GM12878 (cell line): Measurements from ENCODE around the gene BMPR2. TPM values are rescaled to one million over a fixed set of nuclear protein-coding genes. Genes with fewer than 3 reads are reported as not detected.
"Not testable (repeated sequence)": the region's sequence is repeated elsewhere in the genome, so short reads cannot be mapped to it uniquely, and the experiment has no call there.

Experiments
- ATAC-seq: fragments of 200-7000 bp; cut with Tn5 transposase; 3 replicates; pipeline ENCODE4 v1.9.1; 2020; ENCODE audit warnings: mild to moderate bottlenecking, moderate library complexity
- BruUV-seq: library from RNA; stranded (reverse); fragments of 400-500 nt; replicated peaks from 2 replicates; lab custom pipeline; 2021; lab: Mats Ljungman, UMichigan
- CTCF ChIA-PET: fragments of 300-600 bp; sonication (Branson Sonifier 250); formaldehyde crosslinking; extraction: SDS; loops from one replicate; lab custom pipeline; 2021; ENCODE audit warnings: inconsistent platforms; lab: Yijun Ruan, JAX
- POLR2A ChIA-PET: fragments of 350-600 bp; formaldehyde crosslinking; extraction: SDS; loops from one replicate; lab custom pipeline; 2021; ENCODE audit warnings: inconsistent platforms; lab: Charles Lee
- RAD21 ChIA-PET: fragments of 300-600 bp; sonication (Branson Sonifier 250); formaldehyde crosslinking; loops from one replicate; lab custom pipeline; 2023; ENCODE audit warnings: antibody characterized with exemption; ENCODE audit not compliant: unreplicated experiment; lab: Charles Lee
- SMC1A ChIA-PET: fragments of 300-600 bp; sonication (Branson Sonifier 250); formaldehyde crosslinking; loops from one replicate; lab custom pipeline; 2023; ENCODE audit not compliant: unreplicated experiment, uncharacterized antibody; lab: Charles Lee
- DNase-seq: peaks from one replicate; pipeline ENCODE4 v3.0.0-alpha.2; 2011; ENCODE audit warnings: low read depth, low spot score
- FAIRE-seq: peaks from 3 replicates; lab custom pipeline; 2011; peaks lifted over from hg19 to GRCh38; lab: Jason Lieb, UNC
- H2AFZ ChIP-seq: 2 replicates; pipeline ENCODE4 v1.6.0; 2011; ENCODE audit warnings: low read depth, low read length, control low read depth; ENCODE audit not compliant: control insufficient read depth
- H3K27ac ChIP-seq: 2 replicates; pipeline ENCODE4 v1.5.1; 2011; ENCODE audit warnings: control low read depth; ENCODE audit not compliant: control insufficient read depth, insufficient read depth
- H3K27me3 ChIP-seq, 2 experiments: replicated peaks in 1 of 2; 2 replicates each; pipeline versions ENCODE4 v1.6.0 to v1.6.1; 2011; ENCODE audit warnings: low read length in 1 of 2; ENCODE audit not compliant: control insufficient read depth in 2 of 2, insufficient read depth in 2 of 2
- H3K36me3 ChIP-seq, 2 experiments: 2 replicates each; pipeline ENCODE4 v1.5.1; 2011; ENCODE audit warnings: low read length in 1 of 2; ENCODE audit not compliant: control insufficient read depth in 2 of 2, insufficient read depth in 2 of 2
- H3K4me1 ChIP-seq: 2 replicates; pipeline ENCODE4 v1.6.1; 2011; ENCODE audit warnings: mild to moderate bottlenecking, low read length, moderate library complexity, mixed read lengths; ENCODE audit not compliant: control insufficient read depth, insufficient read depth
- H3K4me2 ChIP-seq: 2 replicates; pipeline ENCODE4 v1.6.0; 2011; ENCODE audit warnings: control low read depth; ENCODE audit not compliant: control insufficient read depth, insufficient read depth
- H3K4me3 ChIP-seq: fragments of 200-600 bp; sonication (generic); 2 replicates; pipeline ENCODE4 v1.5.1; 2016
- H3K79me2 ChIP-seq: 2 replicates; pipeline ENCODE4 v1.6.0; 2011; ENCODE audit warnings: low read length; ENCODE audit not compliant: control insufficient read depth, insufficient read depth
- H3K9ac ChIP-seq: 2 replicates; pipeline ENCODE4 v1.8.0; 2011; ENCODE audit warnings: low read length, control low read depth, mixed read lengths; ENCODE audit not compliant: control insufficient read depth, insufficient read depth
- H3K9me3 ChIP-seq: replicated peaks from 3 replicates; pipeline ENCODE4 v1.5.1; 2011; ENCODE audit warnings: mild to moderate bottlenecking, low read length; ENCODE audit not compliant: control insufficient read depth, insufficient read depth
- H4K20me1 ChIP-seq: 2 replicates; pipeline ENCODE4 v1.6.0; 2011; ENCODE audit not compliant: control insufficient read depth, insufficient read depth
- BHLHE40 ChIP-seq, 2 experiments: fragments of 450-650 bp in 1 of 2; IDR thresholded peaks; 2 replicates each; pipeline ENCODE4 v1.6.1; 2011 to 2017; ENCODE audit warnings: low read depth in 2 of 2, borderline replicate concordance in 1 of 2, improper control_type of control experiment in 1 of 2, low read length in 1 of 2, mild to moderate bottlenecking in 1 of 2
- CREM ChIP-seq: IDR thresholded peaks from 2 replicates; pipeline ENCODE4 v1.6.1; 2014; ENCODE audit warnings: antibody characterized with exemption, low read depth
- ELK1 ChIP-seq: IDR thresholded peaks from 2 replicates; pipeline ENCODE4 v1.6.1; 2012; ENCODE audit warnings: low read depth, low read length, improper control_type of control experiment
- ETV6 ChIP-seq, 2 experiments: fragments of 450-650 bp in 1 of 2; IDR thresholded peaks in 1 of 2; conservative IDR thresholded peaks in 1 of 2; 2 replicates each; pipeline ENCODE4 v1.6.1; 2014; ENCODE audit warnings: antibody characterized with exemption in 1 of 2, borderline replicate concordance in 1 of 2, low read depth in 1 of 2, mild to moderate bottlenecking in 1 of 2, moderate library complexity in 1 of 2
- JUNB ChIP-seq: IDR thresholded peaks from 2 replicates; pipeline ENCODE4 v1.6.1; 2016; ENCODE audit warnings: antibody characterized with exemption, mild to moderate bottlenecking
- MTA2 ChIP-seq: fragments of 450-650 bp; IDR thresholded peaks from 2 replicates; pipeline ENCODE4 v1.6.1; 2016; ENCODE audit warnings: low read depth, mild to moderate bottlenecking, moderate library complexity
- PBX3 ChIP-seq: IDR thresholded peaks from 2 replicates; pipeline ENCODE4 v1.6.1; 2011; ENCODE audit warnings: mild to moderate bottlenecking, low read depth, low read length, moderate library complexity; ENCODE audit not compliant: insufficient replicate concordance
- PKNOX1 ChIP-seq: fragments of 450-650 bp; IDR thresholded peaks from 2 replicates; pipeline ENCODE4 v1.6.1; 2016; ENCODE audit warnings: mild to moderate bottlenecking
- RBBP5 ChIP-seq: fragments of 200-600 bp; sonication (generic); conservative IDR thresholded peaks from 2 replicates; pipeline ENCODE4 v1.6.1; 2016
- RCOR1 ChIP-seq: conservative IDR thresholded peaks from 2 replicates; pipeline ENCODE4 v1.6.1; 2012; ENCODE audit warnings: low read depth, low read length, improper control_type of control experiment
- SUZ12 ChIP-seq: fragments of 200-600 bp; sonication (generic); IDR thresholded peaks from one replicate; pipeline ENCODE4 v1.6.1; 2018; ENCODE audit warnings: antibody characterized with exemption, mild to moderate bottlenecking; ENCODE audit not compliant: unreplicated experiment
- TCF12 ChIP-seq: IDR thresholded peaks from 2 replicates; pipeline ENCODE4 v1.6.1; 2011; ENCODE audit warnings: low read depth, mild to moderate bottlenecking, low read length
- ZZZ3 ChIP-seq: IDR thresholded peaks from 2 replicates; pipeline ENCODE4 v1.6.1; 2011; ENCODE audit warnings: low read depth; ENCODE audit not compliant: control insufficient read depth, insufficient read length
- WGBS: methylation state at CpG from one replicate; pipeline ENCODE4 v1.1.6; 2016; ENCODE audit warnings: low lambda C conversion rate; ENCODE audit not compliant: insufficient replicate concordance, insufficient coverage; ENCODE audit errors: missing lambda C conversion rate; 5-methylcytosine and 5-hydroxymethylcytosine counted together
- in situ Hi-C: fragments of 300-500 bp; cut with MboI; formaldehyde crosslinking; loops from 9 replicates; pipeline ENCODE4 v1.14.3; 2018; ENCODE audit warnings: mixed read lengths
- intact Hi-C: fragments of 100-400 bp; cut with micrococcal nuclease; formaldehyde crosslinking; loops from one replicate; pipeline ENCODE4 v1.14.2; 2022; ENCODE audit not compliant: unreplicated experiment
- polyA plus RNA-seq, 11 experiments: library from polyadenylated mRNA; depleted of rRNA in 4 of 11; unstranded in 6 of 11; stranded (reverse) in 5 of 11; fragments of >200 nt; fragmentation: Nextera tagmentation in 4 of 11; fragmentation: Illumina TruSeq in 1 of 11; extraction: Ambion mirVana in 4 of 11; extraction: Trizol in 1 of 11; gene quantifications; 1 replicate in 1 of 11; 2 replicates in 10 of 11; pipeline versions ENCODE4 v1.2.1 to v1.2.3, GENCODE V29; 2011 to 2016; ENCODE audit warnings: inconsistent platforms in 2 of 11, missing spikeins in 2 of 11, low read depth in 1 of 11
- total RNA-seq, 4 experiments: library from RNA; depleted of rRNA in 3 of 4; stranded (reverse); fragments of >200 nt in 3 of 4; fragmentation: Illumina TruSeq in 1 of 4; extraction: Trizol in 1 of 4; gene quantifications; 2 replicates each; pipeline versions ENCODE4 v1.2.1 to v1.2.3, GENCODE V29; 2013 to 2021

Gene BMPR2
- total and polyA plus RNA-seq, 10 of the 15 experiments (the other 5 are each of a cell fraction or from before 2014, with no cell fraction given): 2.4 to 33.0 (median 7.1) TPM

GRCh38 chr2:202546499-202547141, 170.5 kb downstream of the BMPR2 start:
- CTCF ChIA-PET, H3K4me1 ChIP-seq, H2AFZ ChIP-seq, H3K4me3 ChIP-seq, H4K20me1 ChIP-seq, H3K27ac ChIP-seq, H3K9me3 ChIP-seq, H3K4me2 ChIP-seq, DNase-seq, POLR2A ChIA-PET, H3K36me3 ChIP-seq, H3K9ac ChIP-seq, H3K79me2 ChIP-seq, in situ Hi-C loops, H3K27me3 ChIP-seq, BruUV-seq, RAD21 ChIA-PET, ATAC-seq, FAIRE-seq, intact Hi-C loops: not testable (repeated sequence)
- 0 out of 2 replicates have a peak, but pooled peaks have one; percentile 9 for TF ChIP-seq PKNOX1
- peak in 1 of 2 experiments; percentile 38; a peak in 1 of 4 replicates for TF ChIP-seq BHLHE40 (IDR thresholded peaks at IDR 0.05; ENCODE audit: borderline replicate concordance in 1 of 2, low read depth in 2 of 2, low read length in 1 of 2)
- WGBS: 79% methylated on average over 13 of the region's 13 CpGs
- SMC1A ChIA-PET: interaction anchor here (1.0 kb wide), 1 partner anchor 20 kb away, joined by 3 read pairs; no protein-coding TSS in a partner anchor

- ATAC-seq: no peak
- SMC1A ChIA-PET: no interaction called here
Observed at GRCh38 chr2:202548240-202548639, 172.1 kb downstream of the BMPR2 start.

More at GRCh38 chr2:202548240-202548639, 172.1 kb downstream of the BMPR2 start:
- no peak overlapping the region for H3K4me3 ChIP-seq
- 92% methylated on average over 2 of the region's 2 CpGs for WGBS
- in situ Hi-C loops: no loop called here
- H3K9me3 ChIP-seq: no peaks in the 10 kb centered on the region
- no peak for DNase-seq
- RAD21 ChIA-PET: no interaction called here
- no peaks in the 10 kb centered on the region for H3K79me2 ChIP-seq
- no peak overlapping the region for H3K27ac ChIP-seq
- H2AFZ ChIP-seq: no peak overlapping the region
- BruUV-seq: no TSS peak
- no peaks in the 10 kb centered on the region for H4K20me1 ChIP-seq
- peaks cover 0 to 6% of the 10 kb centered on the region in 2 experiments; a peak in 2 of 4 replicates for H3K36me3 ChIP-seq
- no peak for TF ChIP-seq SUZ12
- TF ChIP-seq ETV6 (conservative IDR thresholded peaks at IDR 0.05 in 1 of 2, IDR thresholded peaks at IDR 0.05 in 1 of 2; ENCODE audit: borderline replicate concordance in 1 of 2, low read depth in 1 of 2): no peak
- TF ChIP-seq RCOR1: no peak
- no peak for TF ChIP-seq RBBP5
- no peak for TF ChIP-seq ELK1
- no peak for TF ChIP-seq ZZZ3
- no peak for TF ChIP-seq CREM
- no peak for TF ChIP-seq JUNB
- no peak for TF ChIP-seq PBX3
- no peak for TF ChIP-seq TCF12
- no peak for TF ChIP-seq MTA2
- FAIRE-seq: peak; percentile 23
- H3K4me2 ChIP-seq: no peak overlapping the region
- H3K27me3 ChIP-seq: no peaks in the 10 kb centered on the region
- H3K4me1 ChIP-seq: 0 out of 2 replicates have a peak, but pooled peaks cover 2% of the 10 kb centered on the region
- CTCF ChIA-PET: interaction anchor here (1.4 kb wide), 1 partner anchor 12 kb away, joined by 4 read pairs; no protein-coding TSS in a partner anchor
- H3K9ac ChIP-seq: no peak overlapping the region
- POLR2A ChIA-PET: interaction anchor here (0.7 kb wide), 1 partner anchor 167 kb away, joined by 7 read pairs; no protein-coding TSS in a partner anchor
- intact Hi-C loops: no loop called here
